Liver (tissue), 9 donors: ENCODE data around the gene DEFB124. TPM values are rescaled to one million over a fixed set of nuclear protein-coding genes. Genes with fewer than 3 reads are reported as not detected.

Experiments
- DNase-seq: peaks from one replicate; pipeline ENCODE4 v3.0.0-alpha.2; 2017; ENCODE audit warnings: low spot score
- H3K27ac ChIP-seq, 2 donors: one replicate each; pipeline ENCODE4 v1.7.0; 2013; ENCODE audit warnings: inconsistent platforms in 2 of 2, low read length in 2 of 2, control low read depth in 1 of 2, low read depth in 1 of 2, mild to moderate bottlenecking in 1 of 2
- H3K27me3 ChIP-seq, 4 donors: one replicate each; pipeline versions ENCODE4 v1.6.1 to v1.7.0; 2013; ENCODE audit warnings: low read length in 3 of 4, inconsistent platforms in 1 of 4, mild to moderate bottlenecking in 1 of 4, moderate library complexity in 1 of 4; ENCODE audit not compliant: control insufficient read depth in 4 of 4, insufficient read depth in 4 of 4
- H3K36me3 ChIP-seq, 4 donors: one replicate each; pipeline versions ENCODE4 v1.6.1 to v1.7.0; 2013; ENCODE audit warnings: low read length in 3 of 4, mild to moderate bottlenecking in 3 of 4, low read depth in 1 of 4, moderate library complexity in 1 of 4; ENCODE audit not compliant: control insufficient read depth in 4 of 4, insufficient read depth in 3 of 4
- H3K4me1 ChIP-seq, 4 donors: one replicate each; pipeline versions ENCODE4 v1.6.1 to v1.7.0; 2013; ENCODE audit warnings: low read length in 3 of 4, mild to moderate bottlenecking in 3 of 4, moderate library complexity in 1 of 4; ENCODE audit not compliant: control insufficient read depth in 4 of 4, insufficient read depth in 4 of 4
- H3K4me3 ChIP-seq, 3 donors: one replicate each; pipeline versions ENCODE4 v1.6.1 to v1.7.0; 2013; ENCODE audit warnings: low read length in 3 of 3, control low read depth in 1 of 3, low read depth in 1 of 3, mild to moderate bottlenecking in 1 of 3
- H3K9ac ChIP-seq, 2 donors: one replicate each; pipeline ENCODE4 v1.7.0; 2013; ENCODE audit warnings: low read length in 2 of 2, mild to moderate bottlenecking in 2 of 2, moderate library complexity in 2 of 2, control low read depth in 1 of 2, low read depth in 1 of 2
- H3K9me3 ChIP-seq, 4 donors: one replicate each; pipeline versions ENCODE4 v1.6.1 to v1.7.0; 2013; ENCODE audit warnings: low read length in 3 of 4; ENCODE audit not compliant: control insufficient read depth in 4 of 4
- EGR1 ChIP-seq, 2 donors: IDR thresholded peaks; 2 replicates each; pipeline ENCODE4 v1.6.1; 2016 to 2018; ENCODE audit warnings: antibody characterized with exemption in 2 of 2, low read depth in 2 of 2
- FOXA2 ChIP-seq: IDR thresholded peaks from 2 replicates; pipeline ENCODE4 v1.6.1; 2016; ENCODE audit warnings: antibody characterized with exemption
- GABPA ChIP-seq, 2 donors: IDR thresholded peaks in 1 of 2; conservative IDR thresholded peaks in 1 of 2; 2 replicates each; pipeline ENCODE4 v1.6.1; 2016; ENCODE audit warnings: antibody characterized with exemption in 2 of 2, mild to moderate bottlenecking in 1 of 2, moderate library complexity in 1 of 2
- HNF4A ChIP-seq, 2 donors: conservative IDR thresholded peaks; 2 replicates each; pipeline ENCODE4 v1.6.1; 2016; ENCODE audit warnings: antibody characterized with exemption in 2 of 2, mild to moderate bottlenecking in 2 of 2
- HNF4G ChIP-seq: IDR thresholded peaks from 2 replicates; pipeline ENCODE4 v1.6.1; 2016; ENCODE audit warnings: antibody characterized with exemption
- JUND ChIP-seq, 2 donors: IDR thresholded peaks; 2 replicates each; pipeline ENCODE4 v1.6.1; 2016; ENCODE audit warnings: antibody characterized with exemption in 2 of 2
- NR2F2 ChIP-seq: IDR thresholded peaks from 2 replicates; pipeline ENCODE4 v1.6.1; 2016; ENCODE audit warnings: antibody characterized with exemption
- RAD21 ChIP-seq, 2 donors: IDR thresholded peaks; 2 replicates each; pipeline ENCODE4 v1.6.1; 2016; ENCODE audit warnings: antibody characterized with exemption in 2 of 2, mild to moderate bottlenecking in 2 of 2
- RXRA ChIP-seq, 2 donors: IDR thresholded peaks; 2 replicates each; pipeline ENCODE4 v1.6.1; 2017 to 2018; ENCODE audit warnings: antibody characterized with exemption in 2 of 2, mild to moderate bottlenecking in 1 of 2
- SP1 ChIP-seq: IDR thresholded peaks from 2 replicates; pipeline ENCODE4 v1.6.1; 2018; ENCODE audit warnings: antibody characterized with exemption, mild to moderate bottlenecking
- TAF1 ChIP-seq: conservative IDR thresholded peaks from 2 replicates; pipeline ENCODE4 v1.6.1; 2016; ENCODE audit warnings: antibody characterized with exemption, mild to moderate bottlenecking
- YY1 ChIP-seq: IDR thresholded peaks from 2 replicates; pipeline ENCODE4 v1.6.1; 2016; ENCODE audit warnings: antibody characterized with exemption, mild to moderate bottlenecking
- WGBS: extraction: QIAGEN DNeasy Blood & Tissue Kit; methylation state at CpG from one replicate; pipeline ENCODE4 v1.1.7; 2013; 5-methylcytosine and 5-hydroxymethylcytosine counted together
- polyA plus RNA-seq, 2 donors: library from polyadenylated mRNA; stranded (reverse) in 1 of 2; unstranded in 1 of 2; fragments of 200-250 nt in 1 of 2; fragments of >200 nt in 1 of 2; fragmentation: Nextera tagmentation in 1 of 2; extraction: Ambion mirVana in 1 of 2; gene quantifications; one replicate each; pipeline versions ENCODE4 v1.2.1 to v1.2.3, GENCODE V29; 2013 to 2015
- total RNA-seq, 2 donors: library from RNA; depleted of rRNA; stranded (reverse); fragments of >200 nt; gene quantifications; one replicate each; pipeline ENCODE4 v1.2.3, GENCODE V29; 2014
- TF ChIP-seq, protein P1 (sequence below): IDR thresholded peaks from 2 replicates; pipeline ENCODE4 v1.6.1; 2016; ENCODE audit warnings: antibody characterized with exemption, mild to moderate bottlenecking
- TF ChIP-seq, protein P2 (sequence below): fragments of 150-350 bp; IDR thresholded peaks from 2 replicates; pipeline ENCODE4 v1.5.1; 2017; ENCODE audit warnings: improper control_type of control experiment, low read depth, low read length; ENCODE audit not compliant: missing input control
- TF ChIP-seq, protein P3 (sequence below): IDR thresholded peaks from 2 replicates; pipeline ENCODE4 v1.6.1; 2016; ENCODE audit warnings: antibody characterized with exemption
- TF ChIP-seq, protein P4 (sequence below): IDR thresholded peaks from 2 replicates; pipeline ENCODE4 v1.6.1; 2016; ENCODE audit warnings: antibody characterized with exemption
- donor health status: healthy.
- donor health status: healthy.
- donor health status: healthy.
- donor health status: healthy.
- donor health status: healthy.

DEFB124 gene
- total and polyA plus RNA-seq, 4 donors = not detected

DNA sequence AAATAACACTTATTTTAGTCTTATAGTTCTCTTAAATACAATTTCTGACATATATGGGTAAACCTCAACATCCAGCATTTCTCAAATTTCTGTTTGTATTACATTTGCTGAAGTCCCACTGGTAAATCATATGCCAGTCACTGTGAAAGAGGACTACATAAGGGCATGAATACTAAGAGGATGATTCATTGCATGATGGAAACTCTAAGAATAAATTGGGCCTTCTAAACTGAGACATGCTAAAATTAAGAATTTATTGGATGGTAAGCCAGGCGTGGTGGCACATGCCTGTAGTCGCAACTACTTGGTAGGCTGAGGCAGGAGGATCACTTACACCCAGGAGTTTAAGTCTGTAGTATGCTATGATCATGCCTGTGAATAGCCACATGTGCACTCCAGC lies 22.4 kb downstream of the DEFB124 start:
- WGBS = 66% methylated on average over 2 of the region's 2 CpGs
- no peak overlapping the region for H3K27ac ChIP-seq

DNA sequence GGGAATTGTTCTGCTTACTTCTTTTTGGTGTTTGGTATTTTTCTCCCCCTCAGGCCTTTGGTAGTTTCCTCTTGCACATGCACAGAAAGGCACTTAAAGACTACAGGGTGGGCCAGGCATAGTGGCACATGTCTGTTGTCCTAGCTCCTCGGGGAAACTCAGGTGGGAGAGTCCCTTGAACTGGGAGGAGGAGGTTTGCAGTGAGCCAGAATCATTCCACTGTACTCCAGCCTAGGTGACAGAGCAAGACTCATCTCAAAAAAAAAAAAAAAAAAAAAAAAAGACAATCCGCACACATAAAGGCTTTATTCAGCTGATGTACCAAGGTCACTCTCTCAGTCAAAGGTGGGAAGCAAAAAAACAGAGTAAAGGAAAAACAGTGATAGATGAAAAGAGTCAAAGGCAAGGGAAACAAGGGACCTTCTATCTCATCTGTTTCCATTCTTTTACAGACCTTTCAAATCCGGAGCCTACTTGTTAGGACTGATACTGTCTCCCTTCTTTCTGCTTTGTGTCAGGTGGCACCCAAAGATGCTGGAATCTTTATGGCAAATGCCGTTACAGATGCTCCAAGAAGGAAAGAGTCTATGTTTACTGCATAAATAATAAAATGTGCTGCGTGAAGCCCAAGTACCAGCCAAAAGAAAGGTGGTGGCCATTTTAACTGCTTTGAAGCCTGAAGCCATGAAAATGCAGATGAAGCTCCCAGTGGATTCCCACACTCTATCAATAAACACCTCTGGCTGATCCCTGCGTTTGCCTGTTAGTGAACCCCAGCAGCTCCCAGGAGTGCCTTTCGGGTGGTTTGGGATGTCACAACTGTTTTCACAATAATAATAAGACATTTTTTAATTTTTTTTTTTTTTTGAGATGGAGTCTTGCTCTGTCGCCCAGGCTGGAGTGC lies 25.2 kb downstream of the DEFB124 start:
- Histone ChIP-seq H3K36me3 (no peaks in the 10 kb centered on the region), H3K4me3 (no peak overlapping the region), H3K27me3 (no peaks in the 10 kb centered on the region), H3K27ac (no peak overlapping the region), H3K4me1 (no peaks in the 10 kb centered on the region), H3K9me3 (no peaks in the 10 kb centered on the region), H3K9ac (no peak overlapping the region)
- DNase-seq = no peak
- WGBS = 66% methylated on average over 8 of the region's 8 CpGs
- TF ChIP-seq, protein P1, sequence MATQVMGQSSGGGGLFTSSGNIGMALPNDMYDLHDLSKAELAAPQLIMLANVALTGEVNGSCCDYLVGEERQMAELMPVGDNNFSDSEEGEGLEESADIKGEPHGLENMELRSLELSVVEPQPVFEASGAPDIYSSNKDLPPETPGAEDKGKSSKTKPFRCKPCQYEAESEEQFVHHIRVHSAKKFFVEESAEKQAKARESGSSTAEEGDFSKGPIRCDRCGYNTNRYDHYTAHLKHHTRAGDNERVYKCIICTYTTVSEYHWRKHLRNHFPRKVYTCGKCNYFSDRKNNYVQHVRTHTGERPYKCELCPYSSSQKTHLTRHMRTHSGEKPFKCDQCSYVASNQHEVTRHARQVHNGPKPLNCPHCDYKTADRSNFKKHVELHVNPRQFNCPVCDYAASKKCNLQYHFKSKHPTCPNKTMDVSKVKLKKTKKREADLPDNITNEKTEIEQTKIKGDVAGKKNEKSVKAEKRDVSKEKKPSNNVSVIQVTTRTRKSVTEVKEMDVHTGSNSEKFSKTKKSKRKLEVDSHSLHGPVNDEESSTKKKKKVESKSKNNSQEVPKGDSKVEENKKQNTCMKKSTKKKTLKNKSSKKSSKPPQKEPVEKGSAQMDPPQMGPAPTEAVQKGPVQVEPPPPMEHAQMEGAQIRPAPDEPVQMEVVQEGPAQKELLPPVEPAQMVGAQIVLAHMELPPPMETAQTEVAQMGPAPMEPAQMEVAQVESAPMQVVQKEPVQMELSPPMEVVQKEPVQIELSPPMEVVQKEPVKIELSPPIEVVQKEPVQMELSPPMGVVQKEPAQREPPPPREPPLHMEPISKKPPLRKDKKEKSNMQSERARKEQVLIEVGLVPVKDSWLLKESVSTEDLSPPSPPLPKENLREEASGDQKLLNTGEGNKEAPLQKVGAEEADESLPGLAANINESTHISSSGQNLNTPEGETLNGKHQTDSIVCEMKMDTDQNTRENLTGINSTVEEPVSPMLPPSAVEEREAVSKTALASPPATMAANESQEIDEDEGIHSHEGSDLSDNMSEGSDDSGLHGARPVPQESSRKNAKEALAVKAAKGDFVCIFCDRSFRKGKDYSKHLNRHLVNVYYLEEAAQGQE = no peak
- TF ChIP-seq RXRA (IDR thresholded peaks at IDR 0.05) = no peak
- TF ChIP-seq, protein P2, sequence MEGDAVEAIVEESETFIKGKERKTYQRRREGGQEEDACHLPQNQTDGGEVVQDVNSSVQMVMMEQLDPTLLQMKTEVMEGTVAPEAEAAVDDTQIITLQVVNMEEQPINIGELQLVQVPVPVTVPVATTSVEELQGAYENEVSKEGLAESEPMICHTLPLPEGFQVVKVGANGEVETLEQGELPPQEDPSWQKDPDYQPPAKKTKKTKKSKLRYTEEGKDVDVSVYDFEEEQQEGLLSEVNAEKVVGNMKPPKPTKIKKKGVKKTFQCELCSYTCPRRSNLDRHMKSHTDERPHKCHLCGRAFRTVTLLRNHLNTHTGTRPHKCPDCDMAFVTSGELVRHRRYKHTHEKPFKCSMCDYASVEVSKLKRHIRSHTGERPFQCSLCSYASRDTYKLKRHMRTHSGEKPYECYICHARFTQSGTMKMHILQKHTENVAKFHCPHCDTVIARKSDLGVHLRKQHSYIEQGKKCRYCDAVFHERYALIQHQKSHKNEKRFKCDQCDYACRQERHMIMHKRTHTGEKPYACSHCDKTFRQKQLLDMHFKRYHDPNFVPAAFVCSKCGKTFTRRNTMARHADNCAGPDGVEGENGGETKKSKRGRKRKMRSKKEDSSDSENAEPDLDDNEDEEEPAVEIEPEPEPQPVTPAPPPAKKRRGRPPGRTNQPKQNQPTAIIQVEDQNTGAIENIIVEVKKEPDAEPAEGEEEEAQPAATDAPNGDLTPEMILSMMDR = no peak
- no peak for TF ChIP-seq TAF1
- no peak for TF ChIP-seq NR2F2
- TF ChIP-seq RAD21 (IDR thresholded peaks at IDR 0.05) = no peak
- TF ChIP-seq, protein P3, sequence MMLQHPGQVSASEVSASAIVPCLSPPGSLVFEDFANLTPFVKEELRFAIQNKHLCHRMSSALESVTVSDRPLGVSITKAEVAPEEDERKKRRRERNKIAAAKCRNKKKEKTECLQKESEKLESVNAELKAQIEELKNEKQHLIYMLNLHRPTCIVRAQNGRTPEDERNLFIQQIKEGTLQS = no peak
- TF ChIP-seq EGR1 (IDR thresholded peaks at IDR 0.05; ENCODE audit: low read depth in 2 of 2) = no peak
- no peak for TF ChIP-seq GABPA (IDR thresholded peaks at IDR 0.05 in 1 of 2, conservative IDR thresholded peaks at IDR 0.05 in 1 of 2)
- no peak for TF ChIP-seq HNF4G
- TF ChIP-seq YY1 = no peak
- TF ChIP-seq, protein P4, sequence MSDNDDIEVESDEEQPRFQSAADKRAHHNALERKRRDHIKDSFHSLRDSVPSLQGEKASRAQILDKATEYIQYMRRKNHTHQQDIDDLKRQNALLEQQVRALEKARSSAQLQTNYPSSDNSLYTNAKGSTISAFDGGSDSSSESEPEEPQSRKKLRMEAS = no peak
- no peak for TF ChIP-seq JUND (IDR thresholded peaks at IDR 0.05)

More for the DNA sequence above, 22.4 kb downstream of the DEFB124 start:
- Histone ChIP-seq H3K36me3 (no peaks in the 10 kb centered on the region), H3K4me1 (no peaks in the 10 kb centered on the region), H3K9me3 (no peaks in the 10 kb centered on the region), H3K9ac (no peak overlapping the region), H3K4me3 (no peak overlapping the region), H3K27me3 (peaks cover 0 to 2% (median 0%) of the 10 kb centered on the region in 4 donors)
- TF ChIP-seq RAD21 (IDR thresholded peaks at IDR 0.05) (no peak), SP1 (no peak), HNF4A (conservative IDR thresholded peaks at IDR 0.05) (no peak), RXRA (IDR thresholded peaks at IDR 0.05) (no peak), NR2F2 (no peak), FOXA2 (no peak), TAF1 (no peak)
- TF ChIP-seq, protein P1 = no peak
- TF ChIP-seq, protein P4 = no peak
- TF ChIP-seq, protein P3 = no peak
- no peak for DNase-seq
